ENCODE results near the gene TAX1BP3.

The TAX1BP3 gene

GRCh38 chr17:3622977-3623594 lies 45.3 kb downstream of the TAX1BP3 start:
- no peak for DNase-seq

GRCh38 chr17:3621146-3621720 lies 47.1 kb downstream of the TAX1BP3 start:
- DNase-seq, result no peak

- DNase-seq, result peak in 1 of 2 donors; percentile 47
Observed at GRCh38 chr17:3615160-3615870, 53.1 kb downstream of the TAX1BP3 start.

- DNase-seq, result no peak
Observed at GRCh38 chr17:3613124-3613523, 55.3 kb downstream of the TAX1BP3 start.
